ENCODE measurements around the gene PEDS1.

Gene PEDS1

DNA sequence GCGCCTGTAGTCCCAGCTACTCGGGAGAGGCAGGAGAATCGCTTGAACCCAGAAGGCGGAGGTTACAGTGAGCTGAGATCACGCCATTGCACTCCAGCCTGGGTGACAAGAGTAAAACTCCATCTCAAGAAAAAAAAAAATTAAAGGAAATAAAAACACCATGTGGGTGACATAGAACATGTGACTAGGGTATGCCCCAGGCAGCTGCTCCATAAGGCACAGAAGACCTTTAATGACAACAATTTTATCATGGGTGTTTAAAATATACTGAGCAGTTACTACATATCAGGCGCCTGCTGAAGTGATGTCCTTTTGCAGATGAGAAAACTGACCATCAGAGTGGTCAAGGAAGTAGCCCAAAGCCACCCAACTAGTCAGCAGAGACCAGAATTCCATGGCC is 8.0 kb downstream of the PEDS1 start:
- Histone ChIP-seq H4K20me1 (ENCODE audit: insufficient read depth) (no peaks in the 10 kb centered on the region), H3K4me2 (no peak overlapping the region), H2AFZ (ENCODE audit: low read depth) (no peak overlapping the region), H3K36me3 (ENCODE audit: insufficient read depth) (no peaks in the 10 kb centered on the region), H3K4me3 (IDR thresholded peaks at IDR 0.05; ENCODE audit: insufficient read depth, low read depth, low read length) (no peak overlapping the region), H3K9ac (no peak overlapping the region), H3K79me2 (ENCODE audit: insufficient read depth, low read depth) (peaks cover 6% of the 10 kb centered on the region; the same call in 1 of the 2 replicates), H3K27me3 (ENCODE audit: insufficient read depth, low read depth) (no peaks in the 10 kb centered on the region), H3K4me1 (ENCODE audit: low read depth, poor library complexity, severe bottlenecking) (no peaks in the 10 kb centered on the region), H3K27ac (no peak overlapping the region)
- TF ChIP-seq, protein P1, sequence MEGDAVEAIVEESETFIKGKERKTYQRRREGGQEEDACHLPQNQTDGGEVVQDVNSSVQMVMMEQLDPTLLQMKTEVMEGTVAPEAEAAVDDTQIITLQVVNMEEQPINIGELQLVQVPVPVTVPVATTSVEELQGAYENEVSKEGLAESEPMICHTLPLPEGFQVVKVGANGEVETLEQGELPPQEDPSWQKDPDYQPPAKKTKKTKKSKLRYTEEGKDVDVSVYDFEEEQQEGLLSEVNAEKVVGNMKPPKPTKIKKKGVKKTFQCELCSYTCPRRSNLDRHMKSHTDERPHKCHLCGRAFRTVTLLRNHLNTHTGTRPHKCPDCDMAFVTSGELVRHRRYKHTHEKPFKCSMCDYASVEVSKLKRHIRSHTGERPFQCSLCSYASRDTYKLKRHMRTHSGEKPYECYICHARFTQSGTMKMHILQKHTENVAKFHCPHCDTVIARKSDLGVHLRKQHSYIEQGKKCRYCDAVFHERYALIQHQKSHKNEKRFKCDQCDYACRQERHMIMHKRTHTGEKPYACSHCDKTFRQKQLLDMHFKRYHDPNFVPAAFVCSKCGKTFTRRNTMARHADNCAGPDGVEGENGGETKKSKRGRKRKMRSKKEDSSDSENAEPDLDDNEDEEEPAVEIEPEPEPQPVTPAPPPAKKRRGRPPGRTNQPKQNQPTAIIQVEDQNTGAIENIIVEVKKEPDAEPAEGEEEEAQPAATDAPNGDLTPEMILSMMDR (conservative IDR thresholded peaks at IDR 0.05; ENCODE audit: low read depth, low read length) = no peak

DNA sequence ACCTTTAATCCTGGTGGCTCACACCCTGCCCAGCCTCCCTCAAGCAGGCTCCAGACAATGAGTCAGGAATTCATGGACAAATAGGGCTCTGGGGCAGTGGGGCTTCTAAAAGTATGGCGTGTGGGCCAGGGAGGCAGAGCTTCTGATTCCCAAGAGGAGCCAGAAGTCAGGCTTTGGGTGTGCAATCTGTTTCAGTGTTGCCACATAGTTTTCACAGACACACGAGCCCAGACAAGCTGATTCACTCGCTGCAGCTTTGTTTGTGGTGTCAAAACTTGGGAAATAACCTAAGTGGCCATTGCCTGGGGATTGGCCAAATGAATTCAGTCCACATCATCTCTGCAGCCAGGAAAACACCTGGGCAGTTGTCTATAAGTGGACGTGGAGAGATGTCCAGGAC is 9.2 kb downstream of the PEDS1 start:
- Histone ChIP-seq H3K4me1 (ENCODE audit: low read depth, poor library complexity, severe bottlenecking) (no peaks in the 10 kb centered on the region), H2AFZ (ENCODE audit: low read depth) (no peak overlapping the region), H3K79me2 (ENCODE audit: insufficient read depth, low read depth) (peaks cover 6% of the 10 kb centered on the region; the same call in 1 of the 2 replicates), H3K4me3 (IDR thresholded peaks at IDR 0.05; ENCODE audit: insufficient read depth, low read depth, low read length) (no peak overlapping the region), H3K27ac (no peak overlapping the region), H3K4me2 (no peak overlapping the region), H3K27me3 (ENCODE audit: insufficient read depth, low read depth) (no peaks in the 10 kb centered on the region), H4K20me1 (ENCODE audit: insufficient read depth) (no peaks in the 10 kb centered on the region), H3K9ac (no peak overlapping the region), H3K36me3 (ENCODE audit: insufficient read depth) (no peaks in the 10 kb centered on the region)
- TF ChIP-seq, protein P1 (conservative IDR thresholded peaks at IDR 0.05; ENCODE audit: low read depth, low read length) = no peak

DNA sequence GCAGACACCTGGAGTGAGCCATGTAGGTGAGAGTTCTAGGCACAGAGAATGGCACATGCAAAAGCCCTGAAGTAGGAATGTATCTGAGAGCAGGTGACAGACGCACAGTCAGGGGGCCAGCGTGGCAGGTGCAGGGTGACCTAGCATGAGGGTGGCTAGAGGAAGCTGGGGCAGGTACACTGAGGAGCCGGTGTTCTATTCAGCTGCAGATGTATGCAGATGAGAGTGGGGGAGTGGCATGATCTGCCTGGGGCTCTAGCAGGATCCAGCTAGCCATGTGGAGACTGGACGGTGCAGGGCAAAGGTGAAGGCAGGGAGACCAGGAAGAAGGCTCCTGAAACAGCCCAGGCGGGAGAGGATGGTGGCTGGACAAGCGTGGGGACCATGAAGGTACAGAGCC is 10.7 kb downstream of the PEDS1 start:
- Histone ChIP-seq H3K4me3 (IDR thresholded peaks at IDR 0.05; ENCODE audit: insufficient read depth, low read depth, low read length) (no peak overlapping the region), H3K4me2 (no peak overlapping the region), H3K27ac (no peak overlapping the region), H3K4me1 (ENCODE audit: low read depth, poor library complexity, severe bottlenecking) (no peaks in the 10 kb centered on the region), H3K79me2 (ENCODE audit: insufficient read depth, low read depth) (peaks cover 6% of the 10 kb centered on the region; the same call in 1 of the 2 replicates), H3K27me3 (ENCODE audit: insufficient read depth, low read depth) (no peaks in the 10 kb centered on the region), H3K36me3 (ENCODE audit: insufficient read depth) (no peaks in the 10 kb centered on the region), H3K9ac (no peak overlapping the region), H2AFZ (ENCODE audit: low read depth) (no peak overlapping the region), H4K20me1 (ENCODE audit: insufficient read depth) (no peaks in the 10 kb centered on the region)
- TF ChIP-seq, protein P1 (conservative IDR thresholded peaks at IDR 0.05; ENCODE audit: low read depth, low read length) = no peak

DNA sequence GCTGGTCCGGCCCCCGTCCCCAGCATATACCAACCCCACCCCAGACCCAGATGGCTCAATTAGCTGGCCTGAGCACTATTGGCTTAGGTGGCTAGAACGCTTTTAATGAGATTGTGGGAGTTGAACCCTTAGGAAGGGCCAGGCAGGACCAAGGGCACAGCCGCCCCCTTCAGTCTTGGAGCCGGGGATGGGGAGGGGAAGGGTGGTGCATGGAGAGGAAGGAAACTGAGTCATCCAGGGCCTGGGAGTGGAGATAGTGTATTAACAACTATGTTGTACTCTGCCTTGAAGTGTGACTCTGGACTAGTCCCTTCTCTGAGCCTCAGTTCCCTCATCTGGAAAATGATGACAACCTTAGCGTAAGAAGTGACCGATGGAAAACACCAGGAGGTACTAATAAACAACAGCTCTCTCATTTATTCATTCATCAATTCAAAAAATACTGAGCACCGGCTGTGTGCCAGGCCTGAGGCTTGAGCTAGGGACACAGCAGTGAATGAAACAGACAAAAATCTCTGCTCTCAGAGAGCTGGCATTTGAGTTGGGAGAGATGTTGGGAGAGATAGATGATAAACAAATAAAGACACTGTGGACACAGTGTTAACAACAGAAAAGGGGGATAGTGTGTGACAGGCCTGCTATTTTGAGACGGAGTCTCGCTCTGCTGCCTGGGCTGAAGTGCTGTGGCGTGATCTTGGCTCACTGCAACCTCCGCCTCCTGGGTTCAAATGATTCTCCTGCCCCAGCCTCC is 11.5 kb downstream of the PEDS1 start:
- Histone ChIP-seq H3K4me2 (no peak overlapping the region), H2AFZ (ENCODE audit: low read depth) (no peak overlapping the region), H3K4me3 (IDR thresholded peaks at IDR 0.05; ENCODE audit: insufficient read depth, low read depth, low read length) (no peak overlapping the region), H3K4me1 (ENCODE audit: low read depth, poor library complexity, severe bottlenecking) (no peaks in the 10 kb centered on the region), H3K27me3 (ENCODE audit: insufficient read depth, low read depth) (no peaks in the 10 kb centered on the region), H3K36me3 (ENCODE audit: insufficient read depth) (no peaks in the 10 kb centered on the region), H3K9ac (no peak overlapping the region), H4K20me1 (ENCODE audit: insufficient read depth) (no peaks in the 10 kb centered on the region), H3K79me2 (ENCODE audit: insufficient read depth, low read depth) (peaks cover under 1% of the 10 kb centered on the region; the same call in 1 of the 2 replicates), H3K27ac (no peak overlapping the region)
- TF ChIP-seq, protein P1 (conservative IDR thresholded peaks at IDR 0.05; ENCODE audit: low read depth, low read length) = no peak
